Measurements from ENCODE around the gene TAF1C. TPM values are rescaled to one million over a fixed set of nuclear protein-coding genes. Genes with fewer than 3 reads are reported as not detected.
"Not testable (repeated sequence)": the region's sequence is repeated elsewhere in the genome, so short reads cannot be mapped to it uniquely, and the experiment has no call there.

TAF1C gene
- total and polyA plus RNA-seq, 9 donors = 14.1 to 89.0 (median 58.4) TPM

DNA sequence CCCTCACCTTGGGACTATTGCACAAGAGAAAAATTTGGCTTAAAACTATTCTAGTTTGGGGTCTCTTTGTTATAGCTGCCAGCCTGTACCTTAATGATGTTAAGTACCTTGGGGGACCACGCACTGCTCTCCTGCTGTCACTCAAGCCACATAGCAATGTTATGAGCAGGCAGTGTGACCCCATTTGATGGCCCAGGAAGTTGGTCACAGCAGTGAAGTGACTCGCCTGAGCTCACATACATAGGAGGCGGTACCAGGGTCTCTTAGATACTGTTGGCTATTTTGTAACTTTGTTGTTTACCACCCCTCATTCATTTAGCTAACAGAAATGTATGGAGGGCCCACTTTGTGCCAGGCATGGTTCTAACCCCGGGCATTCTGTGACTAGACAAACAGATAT is 36.6 kb upstream of the TAF1C start:
- no peak overlapping the region for H3K4me3 ChIP-seq
- intact Hi-C loops (cut with DNase I) = no loop called here
- TF ChIP-seq EP300 (IDR thresholded peaks at IDR 0.05) (no peak), POLR2A (IDR thresholded peaks at IDR 0.05) (no peak)
- TF ChIP-seq, protein P1, sequence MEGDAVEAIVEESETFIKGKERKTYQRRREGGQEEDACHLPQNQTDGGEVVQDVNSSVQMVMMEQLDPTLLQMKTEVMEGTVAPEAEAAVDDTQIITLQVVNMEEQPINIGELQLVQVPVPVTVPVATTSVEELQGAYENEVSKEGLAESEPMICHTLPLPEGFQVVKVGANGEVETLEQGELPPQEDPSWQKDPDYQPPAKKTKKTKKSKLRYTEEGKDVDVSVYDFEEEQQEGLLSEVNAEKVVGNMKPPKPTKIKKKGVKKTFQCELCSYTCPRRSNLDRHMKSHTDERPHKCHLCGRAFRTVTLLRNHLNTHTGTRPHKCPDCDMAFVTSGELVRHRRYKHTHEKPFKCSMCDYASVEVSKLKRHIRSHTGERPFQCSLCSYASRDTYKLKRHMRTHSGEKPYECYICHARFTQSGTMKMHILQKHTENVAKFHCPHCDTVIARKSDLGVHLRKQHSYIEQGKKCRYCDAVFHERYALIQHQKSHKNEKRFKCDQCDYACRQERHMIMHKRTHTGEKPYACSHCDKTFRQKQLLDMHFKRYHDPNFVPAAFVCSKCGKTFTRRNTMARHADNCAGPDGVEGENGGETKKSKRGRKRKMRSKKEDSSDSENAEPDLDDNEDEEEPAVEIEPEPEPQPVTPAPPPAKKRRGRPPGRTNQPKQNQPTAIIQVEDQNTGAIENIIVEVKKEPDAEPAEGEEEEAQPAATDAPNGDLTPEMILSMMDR (IDR thresholded peaks at IDR 0.05) = no peak
- no peaks in the 10 kb centered on the region for H3K36me3 ChIP-seq
- H3K4me1 ChIP-seq (ENCODE audit: insufficient read depth) = peaks cover 4% of the 10 kb centered on the region
- DNase-seq = no peak
- no peaks in the 10 kb centered on the region for H3K9me3 ChIP-seq
- H3K27me3 ChIP-seq = no peaks in the 10 kb centered on the region
- WGBS, 3 donors = 85 to 94% (median 90%) methylated on average over 4 of the region's 4 CpGs
- no peak overlapping the region for H3K27ac ChIP-seq

DNA sequence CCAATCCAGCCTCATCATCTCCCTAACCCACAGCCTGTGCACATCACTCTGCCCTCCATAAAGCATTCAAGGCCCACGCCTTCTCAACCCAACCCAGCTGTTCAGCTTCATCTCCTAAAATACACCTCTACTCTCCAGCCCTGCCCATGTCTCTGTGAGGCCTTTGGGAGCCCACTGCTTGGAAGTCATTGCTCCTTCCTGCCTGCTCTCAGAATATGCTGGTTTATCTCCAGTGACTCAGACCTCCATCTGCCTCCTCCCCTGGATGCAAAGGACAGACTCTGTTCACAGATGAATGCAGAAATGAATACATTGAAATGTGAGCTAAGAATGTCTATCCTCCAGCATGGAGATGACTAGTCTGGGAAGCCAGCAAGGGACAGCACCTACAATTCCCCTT is 34.0 kb upstream of the TAF1C start:
- TF ChIP-seq, protein P1 (IDR thresholded peaks at IDR 0.05) = no peak
- no peaks in the 10 kb centered on the region for H3K36me3 ChIP-seq

DNA sequence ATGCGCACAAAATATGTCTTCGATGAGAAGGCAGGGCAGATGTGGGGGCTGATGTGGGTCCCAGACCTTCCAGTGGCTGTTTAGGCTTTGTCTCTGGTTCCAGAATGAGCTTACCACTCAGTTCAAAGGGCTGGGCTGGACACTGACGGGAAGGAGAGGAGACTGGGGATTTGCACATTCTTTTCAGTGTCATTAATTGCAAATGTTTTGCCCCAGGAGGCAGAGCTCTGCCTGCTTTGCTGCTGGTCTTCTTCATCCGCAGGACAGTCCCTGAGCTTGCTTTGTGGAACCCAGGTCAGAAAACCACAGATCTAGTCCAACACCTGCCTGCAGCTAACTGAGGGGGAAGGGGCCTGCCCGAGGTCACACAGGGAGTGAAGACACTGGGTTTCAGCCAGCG is 32.1 kb upstream of the TAF1C start:
- Histone ChIP-seq H3K27me3 (no peaks in the 10 kb centered on the region), H3K4me3 (no peak overlapping the region), H3K4me1 (ENCODE audit: insufficient read depth) (no peaks in the 10 kb centered on the region), H3K27ac (no peak overlapping the region), H3K36me3 (no peaks in the 10 kb centered on the region), H3K9me3 (no peaks in the 10 kb centered on the region)
- WGBS, 3 donors = 66 to 75% (median 70%) methylated on average over 6 of the region's 6 CpGs
- DNase-seq = no peak
- intact Hi-C loops (cut with DNase I) = no loop called here
- no peak for TF ChIP-seq POLR2A (IDR thresholded peaks at IDR 0.05)
- TF ChIP-seq, protein P1 (IDR thresholded peaks at IDR 0.05) = no peak
- TF ChIP-seq EP300 (IDR thresholded peaks at IDR 0.05) = no peak

More for the DNA sequence above, 34.0 kb upstream of the TAF1C start:
- intact Hi-C loops (cut with DNase I) = no loop called here
- no peaks in the 10 kb centered on the region for H3K4me1 ChIP-seq (ENCODE audit: insufficient read depth)
- H3K27me3 ChIP-seq = no peaks in the 10 kb centered on the region
- DNase-seq = no peak
- no peak overlapping the region for H3K4me3 ChIP-seq
- H3K27ac ChIP-seq = no peak overlapping the region
- no peaks in the 10 kb centered on the region for H3K9me3 ChIP-seq
- 97 to 100% (median 100%) methylated on average over 1 of the region's 1 CpG for WGBS, 3 donors

DNA sequence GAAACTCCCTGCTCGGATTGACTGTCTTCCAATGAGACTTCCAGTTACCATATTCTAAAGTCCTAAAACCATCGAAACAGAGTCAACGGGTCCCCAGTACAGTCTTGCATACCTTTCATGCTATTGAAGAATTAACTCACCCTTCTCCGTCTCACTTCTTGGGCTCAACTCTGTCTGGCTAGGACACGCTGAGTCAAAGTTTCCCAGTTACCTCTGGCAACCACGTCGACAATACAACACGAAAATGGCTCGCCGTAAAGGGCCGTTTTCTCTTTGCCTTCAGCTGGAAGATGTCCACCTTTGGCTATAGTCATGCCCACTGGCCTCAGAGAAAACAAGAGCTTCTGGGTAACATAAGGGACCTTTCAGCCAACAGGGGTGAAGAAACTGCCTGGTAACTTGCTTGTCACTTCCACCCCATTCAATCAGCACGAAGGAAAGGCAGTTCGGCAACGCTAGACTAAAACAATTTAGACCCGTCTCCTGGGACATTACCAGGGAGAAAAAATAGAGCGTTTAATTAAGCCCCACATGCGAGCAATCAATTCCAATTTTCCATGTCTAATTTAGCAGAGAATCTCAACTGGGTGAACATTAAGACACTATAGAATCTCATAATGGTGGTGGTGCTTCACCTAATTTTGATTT is 31.4 kb upstream of the TAF1C start:
- Histone ChIP-seq H3K4me1 (ENCODE audit: insufficient read depth) (no peaks in the 10 kb centered on the region), H3K4me3 (no peak overlapping the region), H3K9me3 (no peaks in the 10 kb centered on the region), H3K27me3 (no peaks in the 10 kb centered on the region), H3K36me3 (no peaks in the 10 kb centered on the region), H3K27ac (no peak overlapping the region)
- no peak for DNase-seq
- TF ChIP-seq EP300 (IDR thresholded peaks at IDR 0.05) (no peak), POLR2A (IDR thresholded peaks at IDR 0.05) (no peak)
- TF ChIP-seq, protein P1 (IDR thresholded peaks at IDR 0.05) = no peak
- intact Hi-C loops (cut with DNase I) = no loop called here
- 83 to 86% (median 85%) methylated on average over 17 of the region's 17 CpGs for WGBS, 3 donors

DNA sequence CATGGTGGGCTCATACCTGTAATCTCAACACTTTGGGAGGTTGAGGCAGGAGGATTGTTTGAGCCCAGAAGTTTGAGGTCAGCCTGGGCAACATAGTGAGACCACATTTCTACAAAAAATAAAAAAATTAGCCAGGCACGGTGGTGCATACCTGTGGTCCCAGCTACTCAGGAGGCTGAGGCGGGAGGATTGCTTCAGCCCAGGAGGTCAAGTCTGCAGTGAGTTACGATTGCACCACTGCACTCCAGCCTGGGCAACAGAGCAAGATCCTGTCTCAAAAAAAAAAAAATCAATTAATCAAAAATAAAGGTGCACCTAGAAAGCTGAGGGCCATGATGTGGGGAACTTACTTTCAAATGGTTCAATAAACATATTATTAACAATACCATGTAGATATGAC is 29.3 kb upstream of the TAF1C start:
- DNase-seq; H3K4me1 ChIP-seq (ENCODE audit: insufficient read depth); H3K4me3 ChIP-seq; intact Hi-C loops (cut with DNase I); H3K36me3 ChIP-seq; H3K27me3 ChIP-seq; H3K9me3 ChIP-seq; H3K27ac ChIP-seq: not testable (repeated sequence)
- 89 to 95% (median 91%) methylated on average over 3 of the region's 3 CpGs for WGBS, 3 donors
